Endothelial cell of hepatic sinusoid (primary cell): Measurements from ENCODE around the gene NKTR.

Experiments
- in situ Hi-C: cut with HindIII; loops from 2 replicates; pipeline ENCODE4 v1.10.0; 2017; ENCODE audit warnings: low sequenced_read_pairs

The NKTR gene

GRCh38 chr3:42675909-42676308 is 75.4 kb downstream of the NKTR start:
- in situ Hi-C loops = no loop called here

GRCh38 chr3:42678447-42678846 is 78.0 kb downstream of the NKTR start:
- in situ Hi-C loops = no loop called here

GRCh38 chr3:42680271-42680670 is 79.8 kb downstream of the NKTR start:
- in situ Hi-C loops = no loop called here

GRCh38 chr3:42680806-42681205 is 80.3 kb downstream of the NKTR start:
- in situ Hi-C loops = no loop called here

- in situ Hi-C loops = no loop called here
These were observed 81.0 kb downstream of the NKTR start for GRCh38 chr3:42681361-42682038.

- in situ Hi-C loops = no loop called here
These were observed 82.0 kb downstream of the NKTR start for GRCh38 chr3:42682301-42683070.

GRCh38 chr3:42683875-42684598 is 83.6 kb downstream of the NKTR start:
- in situ Hi-C loops = no loop called here

- in situ Hi-C loops = no loop called here
These were observed 84.3 kb downstream of the NKTR start for GRCh38 chr3:42684632-42685362.

GRCh38 chr3:42685363-42685881 is 84.9 kb downstream of the NKTR start, which contains the start of gene KLHL40:
TSS of gene KLHL40 (plus strand) at chr3:42685537. CDS start at chr3:42685619, 82 bp downstream.
- in situ Hi-C loops = no loop called here

- in situ Hi-C loops = no loop called here
These were observed 85.7 kb downstream of the NKTR start for GRCh38 chr3:42685891-42686820.

GRCh38 chr3:42686832-42687650 is 86.6 kb downstream of the NKTR start:
- in situ Hi-C loops = no loop called here

- in situ Hi-C loops = no loop called here
These were observed 87.5 kb downstream of the NKTR start for GRCh38 chr3:42688016-42688415.

- in situ Hi-C loops = no loop called here
These were observed 88.3 kb downstream of the NKTR start for GRCh38 chr3:42688487-42689420.

GRCh38 chr3:42689421-42690014 is 89.0 kb downstream of the NKTR start:
- in situ Hi-C loops = no loop called here

- in situ Hi-C loops = no loop called here
These were observed 89.7 kb downstream of the NKTR start for GRCh38 chr3:42690191-42690590.

- in situ Hi-C loops = no loop called here
These were observed 90.5 kb downstream of the NKTR start for GRCh38 chr3:42690766-42691680.
